KMS-11 (cell line): ENCODE data around the gene COX4I1.

Source experiments
- H2AFZ ChIP-seq: fragments of 200-600 bp; sonication (generic); 2 replicates; pipeline ENCODE4 v1.6.1; 2016; ENCODE audit warnings: antibody characterized with exemption, mixed run types, low read depth
- H3K27ac ChIP-seq: fragments of 200-600 bp; sonication (generic); 2 replicates; pipeline ENCODE4 v1.6.1; 2016; ENCODE audit warnings: mild to moderate bottlenecking, mixed run types
- H3K27me3 ChIP-seq: fragments of 200-600 bp; sonication (generic); 2 replicates; pipeline ENCODE4 v1.6.1; 2017; ENCODE audit warnings: mild to moderate bottlenecking, low read depth, mixed run types, moderate library complexity; ENCODE audit not compliant: insufficient read depth
- H3K36me3 ChIP-seq: fragments of 200-600 bp; sonication (generic); 2 replicates; pipeline ENCODE4 v1.6.1; 2017; ENCODE audit warnings: mild to moderate bottlenecking, mixed run types; ENCODE audit not compliant: insufficient read depth
- H3K4me1 ChIP-seq: fragments of 200-600 bp; sonication (generic); 2 replicates; pipeline ENCODE4 v1.6.1; 2016; ENCODE audit warnings: mild to moderate bottlenecking, low read depth, mixed run types; ENCODE audit not compliant: poor library complexity, severe bottlenecking
- H3K4me2 ChIP-seq: fragments of 200-600 bp; sonication (generic); 2 replicates; pipeline ENCODE4 v1.7.0; 2016; ENCODE audit warnings: mild to moderate bottlenecking, mixed run types
- H3K4me3 ChIP-seq: fragments of 200-600 bp; sonication (generic); IDR thresholded peaks from 2 replicates; pipeline ENCODE4 v1.6.1; 2017; ENCODE audit warnings: low read depth, low read length, mixed read lengths; ENCODE audit not compliant: insufficient read depth
- H3K79me2 ChIP-seq: fragments of 200-600 bp; sonication (generic); 2 replicates; pipeline ENCODE4 v1.6.1; 2016; ENCODE audit warnings: low read depth, mixed run types; ENCODE audit not compliant: insufficient read depth
- H3K9ac ChIP-seq: fragments of 200-600 bp; sonication (generic); 2 replicates; pipeline ENCODE4 v1.6.1; 2016; ENCODE audit warnings: mild to moderate bottlenecking, mixed run types
- H4K20me1 ChIP-seq: fragments of 200-600 bp; sonication (generic); 2 replicates; pipeline ENCODE4 v1.6.1; 2016; ENCODE audit warnings: mild to moderate bottlenecking, mixed run types; ENCODE audit not compliant: insufficient read depth
- TF ChIP-seq, protein P1 (sequence below): fragments of 200-600 bp; sonication (generic); conservative IDR thresholded peaks from 2 replicates; pipeline ENCODE4 v1.6.1; 2017; ENCODE audit warnings: low read depth, mild to moderate bottlenecking, antibody characterized with exemption, low read length, moderate library complexity, mixed read lengths

COX4I1 gene

DNA sequence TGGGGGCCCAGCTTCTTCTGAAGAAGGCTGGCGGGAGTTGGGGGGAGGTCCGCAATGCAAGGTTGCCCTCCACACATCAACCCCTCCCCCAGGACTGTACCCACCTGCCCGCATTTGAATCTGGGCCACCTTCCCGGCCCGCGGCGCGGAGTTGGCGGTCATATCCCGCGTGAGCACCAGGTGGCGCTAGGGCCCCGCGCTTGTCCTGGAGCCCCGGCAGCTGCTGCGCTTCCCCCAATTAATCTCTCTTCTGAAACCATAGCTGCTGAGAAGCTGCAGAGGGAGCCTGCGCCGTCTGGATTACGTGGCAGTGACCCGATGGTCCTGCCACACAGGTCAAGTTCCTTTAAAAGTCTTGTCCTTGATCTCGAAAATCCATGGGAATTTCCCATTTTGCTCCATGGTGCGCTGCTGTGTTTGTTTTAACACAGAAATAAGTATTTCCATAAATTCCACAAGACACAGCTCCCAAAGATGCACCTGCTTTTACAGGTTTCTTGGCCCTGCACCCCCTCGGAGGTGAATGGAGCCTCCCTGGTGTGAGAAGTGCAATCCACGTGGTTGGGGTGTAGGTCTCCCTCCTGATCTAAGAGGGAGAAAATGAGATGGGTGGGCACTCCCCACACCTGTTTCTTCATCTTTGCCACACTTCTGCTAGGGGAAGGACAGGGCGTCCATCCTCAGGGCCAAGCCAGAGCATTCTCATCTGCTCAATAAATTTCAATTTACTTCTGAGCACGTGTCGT is 22.1 kb downstream of the COX4I1 start:
- peaks cover 32% of the 10 kb centered on the region for H3K27me3 ChIP-seq
- H3K79me2 ChIP-seq: no peaks in the 10 kb centered on the region
- no peak overlapping the region for H3K4me2 ChIP-seq
- H3K27ac ChIP-seq: no peak overlapping the region
- no peak overlapping the region for H2AFZ ChIP-seq
- no peaks in the 10 kb centered on the region for H4K20me1 ChIP-seq
- H3K36me3 ChIP-seq: no peaks in the 10 kb centered on the region
- no peak overlapping the region for H3K4me3 ChIP-seq
- no peak overlapping the region for H3K9ac ChIP-seq
- no peaks in the 10 kb centered on the region for H3K4me1 ChIP-seq
- TF ChIP-seq, protein P1, sequence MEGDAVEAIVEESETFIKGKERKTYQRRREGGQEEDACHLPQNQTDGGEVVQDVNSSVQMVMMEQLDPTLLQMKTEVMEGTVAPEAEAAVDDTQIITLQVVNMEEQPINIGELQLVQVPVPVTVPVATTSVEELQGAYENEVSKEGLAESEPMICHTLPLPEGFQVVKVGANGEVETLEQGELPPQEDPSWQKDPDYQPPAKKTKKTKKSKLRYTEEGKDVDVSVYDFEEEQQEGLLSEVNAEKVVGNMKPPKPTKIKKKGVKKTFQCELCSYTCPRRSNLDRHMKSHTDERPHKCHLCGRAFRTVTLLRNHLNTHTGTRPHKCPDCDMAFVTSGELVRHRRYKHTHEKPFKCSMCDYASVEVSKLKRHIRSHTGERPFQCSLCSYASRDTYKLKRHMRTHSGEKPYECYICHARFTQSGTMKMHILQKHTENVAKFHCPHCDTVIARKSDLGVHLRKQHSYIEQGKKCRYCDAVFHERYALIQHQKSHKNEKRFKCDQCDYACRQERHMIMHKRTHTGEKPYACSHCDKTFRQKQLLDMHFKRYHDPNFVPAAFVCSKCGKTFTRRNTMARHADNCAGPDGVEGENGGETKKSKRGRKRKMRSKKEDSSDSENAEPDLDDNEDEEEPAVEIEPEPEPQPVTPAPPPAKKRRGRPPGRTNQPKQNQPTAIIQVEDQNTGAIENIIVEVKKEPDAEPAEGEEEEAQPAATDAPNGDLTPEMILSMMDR: peak; percentile 91

DNA sequence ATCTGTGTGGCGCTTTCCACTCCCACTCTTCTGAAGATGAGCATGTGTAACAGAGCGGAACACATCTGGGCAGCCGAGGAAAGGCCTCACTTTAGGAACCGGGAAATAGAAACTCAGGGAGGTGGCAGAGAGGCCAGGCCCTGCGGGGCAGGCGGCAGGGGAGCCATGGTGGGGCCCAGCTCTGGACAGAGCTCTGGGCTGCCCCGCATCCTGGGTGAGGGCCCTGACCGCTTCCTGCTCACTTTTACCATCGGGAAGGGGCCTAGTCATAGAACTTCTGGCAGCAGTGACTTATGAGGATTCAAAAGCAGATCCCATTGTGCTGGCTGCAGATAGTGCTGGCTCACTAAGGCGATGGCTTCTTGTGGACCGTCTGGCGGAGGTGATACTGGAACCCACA is 22.6 kb downstream of the COX4I1 start:
- TF ChIP-seq, protein P1: no peak

DNA sequence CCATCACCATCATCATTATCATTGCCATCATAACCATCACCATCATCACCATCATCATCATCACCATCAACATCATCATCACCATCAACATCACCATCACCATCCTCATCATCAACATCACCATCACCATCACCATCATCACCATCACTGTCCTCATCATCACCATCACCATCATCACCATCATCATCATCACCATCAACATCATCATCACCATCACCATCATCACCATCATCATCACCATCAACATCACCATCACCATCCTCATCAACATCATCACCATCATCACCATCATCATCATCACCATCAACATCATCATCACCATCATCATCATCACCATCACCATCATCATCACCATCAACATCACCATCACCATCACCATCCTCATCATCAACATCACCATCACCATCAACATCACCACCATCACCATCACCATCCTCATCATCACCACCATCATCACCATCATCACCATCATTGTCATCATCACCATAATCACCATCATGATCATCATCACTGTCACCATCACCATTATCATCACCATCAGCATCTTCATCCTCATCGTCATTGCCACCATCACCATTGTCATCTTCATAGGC is 23.9 kb downstream of the COX4I1 start:
- Histone ChIP-seq H3K27ac (no peak overlapping the region), H3K4me1 (no peaks in the 10 kb centered on the region)
- TF ChIP-seq, protein P1: no peak

More for the DNA sequence above, 22.6 kb downstream of the COX4I1 start:
- Histone ChIP-seq H3K4me2 (no peak overlapping the region), H3K79me2 (no peaks in the 10 kb centered on the region), H3K9ac (no peak overlapping the region), H3K27ac (no peak overlapping the region), H3K36me3 (no peaks in the 10 kb centered on the region), H3K4me1 (no peaks in the 10 kb centered on the region), H2AFZ (no peak overlapping the region), H3K27me3 (peaks cover 38% of the 10 kb centered on the region), H3K4me3 (no peak overlapping the region), H4K20me1 (no peaks in the 10 kb centered on the region)

DNA sequence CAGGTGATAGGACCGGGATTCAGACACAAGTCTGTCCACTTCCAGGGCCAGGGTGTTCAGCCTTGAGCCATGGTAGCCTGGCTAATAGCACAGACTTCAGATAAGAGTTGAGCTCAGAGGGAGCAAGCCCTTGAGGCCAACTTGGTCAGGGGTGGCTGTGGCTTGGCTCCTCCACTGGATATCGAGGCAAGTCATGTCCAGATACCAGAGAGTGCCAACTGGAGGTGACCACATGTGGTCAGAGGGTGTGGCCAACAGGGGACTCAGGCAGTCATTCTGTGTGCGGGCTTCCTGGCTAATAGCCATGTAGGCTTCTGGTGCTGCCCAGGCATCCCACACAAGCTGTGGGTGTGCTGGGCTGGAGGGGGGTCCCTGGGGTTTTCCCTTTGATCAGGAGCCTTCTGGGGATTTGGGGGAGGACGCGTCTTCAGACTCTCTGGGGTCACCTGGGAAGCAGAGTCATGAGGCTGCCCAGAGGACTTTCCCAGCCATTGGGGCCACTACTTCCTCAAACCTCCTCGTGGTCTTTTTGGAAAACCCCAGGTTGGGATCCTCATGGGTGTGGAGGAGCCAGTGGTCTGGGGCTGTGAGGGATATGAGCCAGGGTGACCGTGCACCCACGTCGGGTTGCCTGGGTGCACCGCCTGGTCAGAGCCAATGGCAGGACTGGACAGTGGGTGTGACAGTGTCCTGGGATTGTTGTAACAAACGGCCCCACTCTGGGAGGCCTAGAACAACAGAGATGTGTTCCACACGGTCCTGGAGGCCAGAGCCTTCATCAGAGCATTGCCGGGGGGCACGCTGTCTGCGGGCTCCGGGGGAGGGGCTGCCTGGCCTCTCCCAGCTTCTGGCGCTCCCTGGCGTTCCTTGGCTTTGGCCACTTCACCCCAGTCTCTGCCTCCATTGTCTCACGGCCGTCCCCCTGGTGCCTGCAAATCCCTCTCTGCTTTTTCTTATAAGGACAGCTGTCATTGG is 25.0 kb downstream of the COX4I1 start:
- no peak overlapping the region for H3K4me3 ChIP-seq
- TF ChIP-seq, protein P1: no peak
- H4K20me1 ChIP-seq: no peaks in the 10 kb centered on the region
- H2AFZ ChIP-seq: no peak overlapping the region
- no peak overlapping the region for H3K4me2 ChIP-seq
- H3K4me1 ChIP-seq: no peaks in the 10 kb centered on the region
- peaks cover 47% of the 10 kb centered on the region for H3K27me3 ChIP-seq
- H3K36me3 ChIP-seq: no peaks in the 10 kb centered on the region
- no peak overlapping the region for H3K9ac ChIP-seq
- H3K27ac ChIP-seq: no peak overlapping the region
- no peaks in the 10 kb centered on the region for H3K79me2 ChIP-seq

More for the DNA sequence above, 23.9 kb downstream of the COX4I1 start:
- Histone ChIP-seq H3K36me3 (no peaks in the 10 kb centered on the region), H3K9ac (no peak overlapping the region), H4K20me1 (no peaks in the 10 kb centered on the region), H3K4me2 (no peak overlapping the region), H3K27me3 (peaks cover 44% of the 10 kb centered on the region), H3K4me3 (no peak overlapping the region), H3K79me2 (no peaks in the 10 kb centered on the region), H2AFZ (no peak overlapping the region)
